Type B pancreatic cell (in vitro differentiated cells): ENCODE results near the gene FOXL2. TPM values are rescaled to one million over a fixed set of nuclear protein-coding genes. Genes with fewer than 3 reads are reported as not detected.

ENCODE experiments used
- DNase-seq: peaks from one replicate; pipeline ENCODE4 v3.0.0; 2021; ENCODE audit warnings: mixed read lengths; ENCODE audit not compliant: unreplicated experiment; ENCODE audit errors: extremely low spot score
- H3K27ac Mint-ChIP-seq: 2 replicates; pipeline ENCODE4 v1.8.0; 2021; ENCODE audit warnings: mild to moderate bottlenecking, mixed read lengths
- H3K27me3 Mint-ChIP-seq: 2 replicates; pipeline ENCODE4 v1.8.0; 2021; ENCODE audit warnings: mixed read lengths
- H3K36me3 Mint-ChIP-seq: 2 replicates; pipeline ENCODE4 v1.8.0; 2021; ENCODE audit warnings: mixed read lengths
- H3K4me1 Mint-ChIP-seq: one replicate; pipeline ENCODE4 v1.8.0; 2021; ENCODE audit warnings: mixed read lengths; ENCODE audit not compliant: unreplicated experiment
- H3K4me3 Mint-ChIP-seq: 2 replicates; pipeline ENCODE4 v1.8.0; 2021; ENCODE audit warnings: mild to moderate bottlenecking, mixed read lengths
- H3K9me3 Mint-ChIP-seq: 2 replicates; pipeline ENCODE4 v1.8.0; 2021; ENCODE audit warnings: mixed read lengths
- CTCF ChIP-seq: fragments of 200-600 bp; sonication (generic); conservative IDR thresholded peaks from 2 replicates; pipeline ENCODE4 v1.5.0; 2021; ENCODE audit warnings: antibody characterized with exemption, mild to moderate bottlenecking
- long read RNA-seq: library from polyadenylated mRNA; unstranded; transcript quantifications from one replicate; pipeline ENCODE4 v2.0.0, GENCODE V29; 2020
- total RNA-seq: library from RNA; stranded (reverse); gene quantifications from 2 replicates; pipeline ENCODE4 v1.2.1, GENCODE V29; 2021; ENCODE audit warnings: low replicate concordance

Gene FOXL2
- total RNA-seq: 0.75 and 0.81 TPM in 2 replicates
- long read RNA-seq: 0 reads

- Mint-ChIP-seq H3K27me3 (peaks cover 91% of the 10 kb centered on the region), H3K4me1 (peaks cover 22% of the 10 kb centered on the region), H3K4me3 (peak within 1 kb of the TSS; percentile 84), H3K9me3 (no peaks in the 10 kb centered on the region), H3K36me3 (no peaks in the 10 kb centered on the region), H3K27ac (peak within 1 kb of the TSS; percentile 73)
- TF ChIP-seq CTCF: no peak
- no peak for DNase-seq
Measured at GRCh38 chr3:138946663-138947494, at the start of gene FOXL2, which contains the start of gene FOXL2NB. Gene FOXL2 (minus strand): TSS chr3:138947137. CDS start chr3:138946722, 415 bp downstream. Gene FOXL2NB (plus strand): TSS chr3:138947217. CDS start chr3:138947365, 148 bp downstream.

DNA sequence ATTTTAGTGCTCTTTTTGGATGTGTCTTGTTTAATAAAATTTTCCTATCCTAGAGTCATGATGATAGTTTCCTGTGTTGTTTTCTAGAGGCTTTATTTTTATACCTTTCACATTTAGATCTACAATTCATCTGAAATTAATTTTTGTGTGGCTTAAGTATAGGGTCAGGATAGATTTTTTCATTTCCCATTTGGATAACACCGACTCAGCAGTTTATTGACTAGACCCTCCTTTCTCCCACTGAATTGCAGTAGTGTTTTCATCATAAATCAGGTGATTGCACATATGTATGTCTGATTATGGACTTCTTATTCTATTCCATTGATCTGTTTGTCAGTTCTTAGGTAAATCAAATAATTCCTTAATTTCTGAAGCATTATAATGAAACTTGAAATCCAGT, 48.8 kb upstream of the FOXL2 start:
- no peak for DNase-seq
- Mint-ChIP-seq H3K9me3 (no peaks in the 10 kb centered on the region), H3K27me3 (peaks cover 57% of the 10 kb centered on the region), H3K4me1 (no peaks in the 10 kb centered on the region), H3K4me3 (no peak overlapping the region), H3K36me3 (no peaks in the 10 kb centered on the region), H3K27ac (no peak overlapping the region)
- TF ChIP-seq CTCF: no peak

- Mint-ChIP-seq H3K36me3 (no peaks in the 10 kb centered on the region), H3K27ac (no peak overlapping the region)
Measured at GRCh38 chr3:138987181-138987580, 40.2 kb upstream of the FOXL2 start.

DNA sequence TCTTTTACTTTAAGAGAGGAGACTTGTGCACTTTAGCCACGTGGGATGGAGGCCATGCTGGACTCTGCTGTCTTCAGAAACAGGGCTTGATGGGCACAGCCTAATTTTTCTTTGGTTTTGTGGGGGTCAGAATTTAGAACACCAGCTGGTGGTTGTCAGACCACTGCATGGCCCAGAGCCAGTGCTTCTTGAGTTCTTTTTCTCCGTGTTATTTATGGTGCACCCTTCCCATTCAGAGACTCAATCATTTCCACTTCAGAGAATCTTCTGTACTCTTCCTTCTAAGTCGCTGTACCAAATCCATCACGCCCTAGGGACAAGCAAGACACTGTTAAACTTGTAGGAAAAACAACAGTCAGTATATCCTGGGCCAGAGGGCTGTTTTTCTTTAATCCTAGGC, 39.0 kb upstream of the FOXL2 start:
- H3K4me1 Mint-ChIP-seq: peaks cover 3% of the 10 kb centered on the region
- DNase-seq: no peak
- peaks cover 43% of the 10 kb centered on the region for H3K27me3 Mint-ChIP-seq
- no peaks in the 10 kb centered on the region for H3K36me3 Mint-ChIP-seq
- no peak overlapping the region for H3K4me3 Mint-ChIP-seq
- H3K9me3 Mint-ChIP-seq: no peaks in the 10 kb centered on the region
- TF ChIP-seq CTCF: no peak
- no peak overlapping the region for H3K27ac Mint-ChIP-seq

More at GRCh38 chr3:138987181-138987580, 40.2 kb upstream of the FOXL2 start:
- Mint-ChIP-seq H3K9me3 (no peaks in the 10 kb centered on the region), H3K4me1 (peaks cover 3% of the 10 kb centered on the region), H3K4me3 (no peak overlapping the region), H3K27me3 (peaks cover 42% of the 10 kb centered on the region)
- TF ChIP-seq CTCF: no peak
- no peak for DNase-seq

DNA sequence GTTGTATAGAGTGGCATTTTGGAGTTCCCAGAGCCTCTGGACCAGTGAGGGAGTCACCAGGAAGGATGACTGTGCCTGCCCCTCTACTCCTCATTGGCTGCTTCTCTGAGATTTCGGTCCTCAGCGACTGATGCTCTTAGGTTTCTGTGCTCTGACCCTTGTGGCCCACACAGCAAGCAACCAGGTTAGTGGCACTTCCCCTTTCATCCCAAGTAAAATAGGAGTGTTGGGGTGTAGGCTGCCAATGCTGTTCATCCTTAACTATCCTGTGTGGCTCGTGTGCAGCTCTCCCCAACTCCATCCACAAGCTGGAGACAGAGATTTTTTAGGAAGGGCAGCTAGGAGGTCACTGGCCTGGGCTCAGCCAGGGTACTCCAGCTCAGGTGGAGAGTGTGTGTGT, 37.9 kb upstream of the FOXL2 start:
- DNase-seq: no peak
- H3K27me3 Mint-ChIP-seq: peaks cover 45% of the 10 kb centered on the region
- H3K4me3 Mint-ChIP-seq: no peak overlapping the region
- H3K36me3 Mint-ChIP-seq: no peaks in the 10 kb centered on the region
- no peaks in the 10 kb centered on the region for H3K9me3 Mint-ChIP-seq
- no peak for TF ChIP-seq CTCF
- H3K4me1 Mint-ChIP-seq: peaks cover 3% of the 10 kb centered on the region
- H3K27ac Mint-ChIP-seq: no peak overlapping the region
